Mucosa of rectum (tissue), 2 donors: ENCODE measurements around the gene WTAP.

Experiments used
- H3K27ac ChIP-seq, 2 donors: one replicate each; pipeline ENCODE4 v1.7.0; 2013; ENCODE audit warnings: inconsistent platforms in 2 of 2, low read depth in 2 of 2, low read length in 2 of 2
- H3K27me3 ChIP-seq, 2 donors: one replicate each; pipeline ENCODE4 v1.7.0; 2013; ENCODE audit warnings: low read length in 2 of 2; ENCODE audit not compliant: control insufficient read depth in 2 of 2, insufficient read depth in 2 of 2
- H3K36me3 ChIP-seq, 2 donors: one replicate each; pipeline ENCODE4 v1.7.0; 2013; ENCODE audit warnings: low read length in 2 of 2; ENCODE audit not compliant: control insufficient read depth in 2 of 2, insufficient read depth in 2 of 2
- H3K4me1 ChIP-seq, 2 donors: one replicate each; pipeline ENCODE4 v1.7.0; 2013; ENCODE audit warnings: low read length in 2 of 2, mild to moderate bottlenecking in 1 of 2; ENCODE audit not compliant: control insufficient read depth in 2 of 2, insufficient read depth in 2 of 2
- H3K4me3 ChIP-seq, 2 donors: one replicate each; pipeline ENCODE4 v1.7.0; 2013; ENCODE audit warnings: low read length in 2 of 2
- H3K9ac ChIP-seq, 2 donors: one replicate each; pipeline ENCODE4 v1.7.0; 2013; ENCODE audit warnings: low read length in 2 of 2, low read depth in 1 of 2, mild to moderate bottlenecking in 1 of 2
- H3K9me3 ChIP-seq, 2 donors: one replicate each; pipeline ENCODE4 v1.7.0; 2013; ENCODE audit warnings: low read length in 2 of 2; ENCODE audit not compliant: control insufficient read depth in 2 of 2
- donor health status: healthy.
- donor health status: Normal muscosa, but diverticular disease.

Gene WTAP

GRCh38 chr6:159726918-159727716, at the start of gene WTAP:
Gene WTAP (plus strand): TSS chr6:159727506. CDS start chr6:159736266, 8,760 bp downstream.
- Histone ChIP-seq H3K4me1 (peaks cover 18 to 24% of the 10 kb centered on the region in 2 donors), H3K27me3 (no peaks in the 10 kb centered on the region), H3K36me3 (peaks cover 0 to 8% of the 10 kb centered on the region in 2 donors), H3K9me3 (no peaks in the 10 kb centered on the region), H3K27ac (peak within 1 kb of the TSS; percentile 100), H3K4me3 (peak within 1 kb of the TSS; percentile 96 to 97), H3K9ac (peak within 1 kb of the TSS; percentile 98 to 99)

GRCh38 chr6:159677506-159678165, 49.7 kb upstream of the WTAP start:
- no peak overlapping the region for H3K9ac ChIP-seq
- H3K27me3 ChIP-seq = no peaks in the 10 kb centered on the region
- peaks cover 16 to 17% of the 10 kb centered on the region in 2 donors for H3K36me3 ChIP-seq
- H3K27ac ChIP-seq = no peak overlapping the region
- no peak overlapping the region for H3K4me3 ChIP-seq
- no peaks in the 10 kb centered on the region for H3K9me3 ChIP-seq
- H3K4me1 ChIP-seq = no peaks in the 10 kb centered on the region

GRCh38 chr6:159678574-159678973, 48.7 kb upstream of the WTAP start:
- H3K36me3 ChIP-seq = peaks cover 21% of the 10 kb centered on the region in 2 donors
- no peak overlapping the region for H3K9ac ChIP-seq
- no peak overlapping the region for H3K27ac ChIP-seq
- no peaks in the 10 kb centered on the region for H3K27me3 ChIP-seq
- H3K4me3 ChIP-seq = no peak overlapping the region
- no peaks in the 10 kb centered on the region for H3K4me1 ChIP-seq
- no peaks in the 10 kb centered on the region for H3K9me3 ChIP-seq

- Histone ChIP-seq H3K27me3 (no peaks in the 10 kb centered on the region), H3K36me3 (peaks cover 26% of the 10 kb centered on the region in 2 donors), H3K9ac (no peak overlapping the region), H3K4me1 (no peaks in the 10 kb centered on the region), H3K27ac (no peak overlapping the region), H3K4me3 (no peak overlapping the region), H3K9me3 (no peaks in the 10 kb centered on the region)
Measured at GRCh38 chr6:159679091-159680077, 47.9 kb upstream of the WTAP start.

DNA sequence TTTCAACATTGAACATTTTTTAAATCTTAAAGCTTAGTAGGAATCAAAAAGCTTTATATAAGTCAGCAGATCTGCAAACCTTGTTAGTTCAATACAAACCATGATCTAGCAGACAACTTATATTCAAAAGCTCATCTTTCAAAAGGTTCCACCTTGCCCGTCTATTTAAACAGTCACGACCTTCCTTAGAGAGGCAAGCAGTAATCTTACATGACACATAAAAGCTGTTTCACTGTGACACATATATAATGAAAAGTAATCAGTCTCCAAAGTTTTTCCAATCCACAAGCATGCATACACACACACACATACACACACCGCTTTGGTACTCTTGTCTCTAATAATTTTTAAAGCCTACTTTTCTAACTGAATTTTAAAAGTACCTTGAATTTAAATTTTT, 47.2 kb upstream of the WTAP start:
- Histone ChIP-seq H3K9ac (no peak overlapping the region), H3K27ac (no peak overlapping the region), H3K4me3 (no peak overlapping the region), H3K4me1 (no peaks in the 10 kb centered on the region), H3K9me3 (no peaks in the 10 kb centered on the region), H3K27me3 (no peaks in the 10 kb centered on the region), H3K36me3 (peaks cover 32% of the 10 kb centered on the region in 2 donors)

DNA sequence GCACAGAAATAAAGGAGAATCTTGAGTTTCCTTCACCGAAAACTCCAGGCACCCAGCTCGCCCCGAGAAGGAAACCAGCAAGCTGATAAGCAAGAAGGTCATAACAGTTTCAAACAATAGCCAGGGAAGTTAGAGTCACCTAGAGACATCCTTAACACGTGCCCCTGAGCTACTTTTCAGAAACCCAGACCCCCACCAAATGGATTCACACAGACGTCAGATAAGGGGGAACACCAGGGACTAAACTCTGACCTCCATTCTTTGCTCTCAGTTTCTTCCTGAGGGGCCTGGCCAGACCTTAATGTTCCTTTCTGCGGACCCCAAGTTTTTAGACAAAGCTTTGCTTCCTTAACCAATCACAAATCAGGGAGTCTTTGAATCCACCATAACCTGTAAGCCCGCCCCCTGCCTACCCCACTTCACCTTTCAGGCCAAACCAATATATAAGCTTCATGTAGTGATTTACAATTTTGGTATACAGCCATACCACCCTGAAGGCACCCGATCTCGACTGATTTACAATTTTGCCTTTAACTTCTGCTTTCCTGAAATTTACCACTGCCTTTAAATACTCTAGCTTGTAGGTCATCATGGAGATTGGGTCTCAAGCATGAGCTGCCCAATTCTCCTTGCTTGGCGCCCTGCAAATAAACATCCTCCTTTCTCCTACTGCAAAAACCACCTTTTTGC, 46.0 kb upstream of the WTAP start:
- H3K4me3 ChIP-seq = no peak overlapping the region
- no peak overlapping the region for H3K27ac ChIP-seq
- no peak overlapping the region for H3K9ac ChIP-seq
- peaks cover 35 to 40% of the 10 kb centered on the region in 2 donors for H3K36me3 ChIP-seq
- no peaks in the 10 kb centered on the region for H3K27me3 ChIP-seq
- no peaks in the 10 kb centered on the region for H3K4me1 ChIP-seq
- no peaks in the 10 kb centered on the region for H3K9me3 ChIP-seq

DNA sequence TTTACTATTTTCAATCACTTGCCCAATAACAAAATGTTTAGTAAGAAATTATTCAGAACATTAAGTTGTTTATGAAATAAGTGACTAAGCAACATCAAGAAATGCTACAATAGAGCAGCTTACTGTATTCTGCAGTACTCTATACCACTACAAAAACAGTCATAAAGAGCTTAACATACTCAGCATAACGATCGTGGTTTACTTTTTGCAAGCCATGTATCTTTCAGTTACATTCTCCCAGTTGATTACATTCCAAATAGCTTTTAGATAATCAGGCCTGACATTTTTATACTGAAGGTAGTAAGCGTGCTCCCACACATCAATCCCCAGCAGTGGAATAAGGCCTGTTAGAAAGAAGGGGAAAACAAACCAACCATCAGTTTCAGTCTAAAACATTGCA, 45.0 kb upstream of the WTAP start:
- Histone ChIP-seq H3K36me3 (peaks cover 44% of the 10 kb centered on the region in 2 donors), H3K4me1 (no peaks in the 10 kb centered on the region), H3K27me3 (no peaks in the 10 kb centered on the region), H3K9me3 (no peaks in the 10 kb centered on the region), H3K27ac (no peak overlapping the region), H3K9ac (no peak overlapping the region), H3K4me3 (no peak overlapping the region)

DNA sequence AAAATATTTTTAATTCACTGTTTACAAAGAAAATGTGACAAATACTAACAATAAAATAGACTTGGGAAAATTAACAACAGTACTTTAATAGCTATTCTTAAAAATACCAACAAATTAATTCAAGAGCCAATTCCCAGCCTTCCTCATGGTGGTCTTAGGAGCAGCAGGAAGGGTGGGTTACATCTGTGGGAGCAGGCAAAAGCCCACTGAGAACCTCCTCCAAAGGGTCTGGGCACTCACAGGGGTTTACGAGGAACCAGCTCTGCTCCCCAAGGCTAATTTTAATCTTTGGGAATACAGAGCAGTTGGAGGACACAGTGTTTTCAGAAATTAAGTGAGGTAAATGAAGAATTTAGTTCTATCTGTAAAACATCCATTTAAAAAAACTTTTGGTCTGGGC, 44.5 kb upstream of the WTAP start:
- H3K27ac ChIP-seq = no peak overlapping the region
- peaks cover 44 to 46% of the 10 kb centered on the region in 2 donors for H3K36me3 ChIP-seq
- H3K9me3 ChIP-seq = no peaks in the 10 kb centered on the region
- no peaks in the 10 kb centered on the region for H3K27me3 ChIP-seq
- H3K4me1 ChIP-seq = no peaks in the 10 kb centered on the region
- no peak overlapping the region for H3K9ac ChIP-seq
- H3K4me3 ChIP-seq = no peak overlapping the region

DNA sequence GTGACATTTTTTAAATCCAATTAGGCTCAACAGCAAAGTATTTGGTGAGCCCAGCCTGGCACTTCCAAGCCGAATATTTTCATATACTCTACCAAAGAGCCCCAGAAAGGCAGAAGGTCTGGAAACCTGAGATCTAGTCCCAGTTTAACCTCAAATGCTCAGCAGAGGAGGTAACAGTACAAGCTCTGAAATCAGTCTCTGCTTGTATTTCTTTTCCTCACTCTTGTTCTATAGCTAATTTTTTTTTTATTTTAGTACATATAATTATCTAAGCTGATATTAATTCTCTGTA, 43.3 kb upstream of the WTAP start:
- H3K4me3 ChIP-seq = no peak overlapping the region
- no peaks in the 10 kb centered on the region for H3K9me3 ChIP-seq
- H3K4me1 ChIP-seq = no peaks in the 10 kb centered on the region

More for the DNA sequence above, 43.3 kb upstream of the WTAP start:
- Histone ChIP-seq H3K9ac (no peak overlapping the region), H3K36me3 (peaks cover 47 to 50% of the 10 kb centered on the region in 2 donors), H3K27ac (no peak overlapping the region), H3K27me3 (no peaks in the 10 kb centered on the region)
